OCI-LY1 (cell line): ENCODE data around the gene KLHL2.
A peak's percentile ranks its signal among the peaks of the same experiment; 100 is the strongest.

Experiments
- H2AFZ ChIP-seq: fragments of 200-600 bp; sonication (generic), shearing (Covaris generic); 2 replicates; pipeline ENCODE4 v1.6.0; 2014; ENCODE audit warnings: antibody characterized with exemption, mild to moderate bottlenecking, low read length
- H3F3A ChIP-seq: fragments of 200-600 bp; sonication (generic), shearing (Covaris generic); 2 replicates; pipeline ENCODE4 v1.6.0; 2014; ENCODE audit warnings: mild to moderate bottlenecking, antibody characterized with exemption, low read length, moderate library complexity; ENCODE audit not compliant: insufficient read depth
- H3K27ac ChIP-seq: fragments of 200-600 bp; sonication (generic); 2 replicates; pipeline ENCODE4 v1.5.1; 2014; ENCODE audit warnings: low read length, mixed run types, mild to moderate bottlenecking, low read depth; ENCODE audit not compliant: poor library complexity, severe bottlenecking
- H3K27me3 ChIP-seq: fragments of 200-600 bp; sonication (generic); 2 replicates; pipeline ENCODE4 v1.6.0; 2014; ENCODE audit warnings: antibody characterized with exemption, mild to moderate bottlenecking, low read length, moderate library complexity; ENCODE audit not compliant: insufficient read depth
- H3K36me3 ChIP-seq: fragments of 200-600 bp; sonication (generic); 2 replicates; pipeline ENCODE4 v1.6.1; 2014; ENCODE audit warnings: mild to moderate bottlenecking, antibody characterized with exemption, low read length, moderate library complexity, mixed read lengths; ENCODE audit not compliant: insufficient read depth
- H3K4me1 ChIP-seq: fragments of 200-600 bp; sonication (generic); 2 replicates; pipeline ENCODE4 v1.5.1; 2014; ENCODE audit warnings: mild to moderate bottlenecking, low read length, moderate library complexity; ENCODE audit not compliant: insufficient read depth, severe bottlenecking
- H3K4me2 ChIP-seq: fragments of 200-600 bp; sonication (generic), shearing (Covaris generic); 2 replicates; pipeline ENCODE4 v1.6.1; 2014; ENCODE audit warnings: low read length
- H3K4me3 ChIP-seq: fragments of 200-600 bp; sonication (generic); 2 replicates; pipeline ENCODE4 v1.5.1; 2014; ENCODE audit warnings: low read length, low read depth, mild to moderate bottlenecking, mixed read lengths; ENCODE audit not compliant: poor library complexity, severe bottlenecking
- H3K79me2 ChIP-seq: fragments of 200-600 bp; shearing (Covaris generic); 2 replicates; pipeline ENCODE4 v1.6.1; 2016; ENCODE audit warnings: mixed run types, low read length, mixed read lengths; ENCODE audit not compliant: insufficient read depth
- H3K9ac ChIP-seq: fragments of 200-600 bp; sonication (generic), shearing (Covaris generic); 2 replicates; pipeline ENCODE4 v1.6.1; 2014; ENCODE audit warnings: mild to moderate bottlenecking, low read length, mixed read lengths
- H3K9me2 ChIP-seq: fragments of 200-600 bp; sonication (generic), shearing (Covaris generic); 2 replicates; pipeline ENCODE4 v1.6.1; 2014; ENCODE audit warnings: low read depth, mild to moderate bottlenecking, low read length, mixed read lengths
- H3K9me3 ChIP-seq: fragments of 200-600 bp; shearing (Covaris generic); 2 replicates; pipeline ENCODE4 v1.6.1; 2014; ENCODE audit warnings: low read length, mixed read lengths
- H4K20me1 ChIP-seq: fragments of 200-600 bp; sonication (generic), shearing (Covaris generic); 2 replicates; pipeline ENCODE4 v1.6.0; 2016; ENCODE audit warnings: mild to moderate bottlenecking, low read length; ENCODE audit not compliant: insufficient read depth
- CTCF ChIP-seq: fragments of 200-600 bp; sonication (generic), shearing (Covaris generic); IDR thresholded peaks from 2 replicates; pipeline ENCODE4 v1.5.1; 2017; ENCODE audit warnings: mild to moderate bottlenecking, antibody characterized with exemption, low read length, moderate library complexity, mixed read lengths
- EZH2 ChIP-seq: fragments of 200-600 bp; sonication (generic), shearing (Covaris generic); IDR thresholded peaks from 2 replicates; pipeline ENCODE4 v1.8.0; 2017; ENCODE audit warnings: borderline replicate concordance, mixed run types, mild to moderate bottlenecking, antibody characterized with exemption, low read length, moderate library complexity, mixed read lengths

The KLHL2 gene

GRCh38 chr4:165347647-165348569 is 140.5 kb downstream of the KLHL2 start:
- H3K4me2 ChIP-seq = no peak overlapping the region
- no peaks in the 10 kb centered on the region for H3K79me2 ChIP-seq
- H4K20me1 ChIP-seq = no peaks in the 10 kb centered on the region
- H3K27ac ChIP-seq = no peak overlapping the region
- peaks cover 11% of the 10 kb centered on the region for H3K36me3 ChIP-seq
- no peaks in the 10 kb centered on the region for H3K9me3 ChIP-seq
- H3K27me3 ChIP-seq = no peaks in the 10 kb centered on the region
- H3K9ac ChIP-seq = no peak overlapping the region
- H3K9me2 ChIP-seq = no peaks in the 10 kb centered on the region
- TF ChIP-seq CTCF (no peak), EZH2 (no peak)
- no peak overlapping the region for H2AFZ ChIP-seq
- H3F3A ChIP-seq = no peaks in the 10 kb centered on the region
- no peak overlapping the region for H3K4me3 ChIP-seq
- no peaks in the 10 kb centered on the region for H3K4me1 ChIP-seq

GRCh38 chr4:165351359-165352130 is 144.2 kb downstream of the KLHL2 start:
- H3K4me1 ChIP-seq = no peaks in the 10 kb centered on the region

GRCh38 chr4:165355900-165356300 is 148.5 kb downstream of the KLHL2 start:
- Histone ChIP-seq H4K20me1 (no peaks in the 10 kb centered on the region), H3K4me1 (no peaks in the 10 kb centered on the region), H3K79me2 (no peaks in the 10 kb centered on the region), H3K27ac (no peak overlapping the region), H2AFZ (no peak overlapping the region), H3K36me3 (no peaks in the 10 kb centered on the region), H3F3A (no peaks in the 10 kb centered on the region), H3K9me2 (no peaks in the 10 kb centered on the region), H3K27me3 (no peaks in the 10 kb centered on the region), H3K4me2 (no peak overlapping the region), H3K9ac (no peak overlapping the region), H3K4me3 (no peak overlapping the region), H3K9me3 (no peaks in the 10 kb centered on the region)
- no peak for TF ChIP-seq EZH2
- TF ChIP-seq CTCF = peak; percentile 68

More at GRCh38 chr4:165351359-165352130, 144.2 kb downstream of the KLHL2 start:
- H3K27ac ChIP-seq = no peak overlapping the region
- no peaks in the 10 kb centered on the region for H3K9me3 ChIP-seq
- no peak overlapping the region for H3K9ac ChIP-seq
- no peak overlapping the region for H3K4me3 ChIP-seq
- no peaks in the 10 kb centered on the region for H3F3A ChIP-seq
- no peaks in the 10 kb centered on the region for H4K20me1 ChIP-seq
- TF ChIP-seq CTCF (peak; percentile 36; the same call in 1 of the 2 replicates), EZH2 (no peak)
- H3K4me2 ChIP-seq = no peak overlapping the region
- H3K9me2 ChIP-seq = no peaks in the 10 kb centered on the region
- H3K36me3 ChIP-seq = no peaks in the 10 kb centered on the region
- H2AFZ ChIP-seq = no peak overlapping the region
- no peaks in the 10 kb centered on the region for H3K79me2 ChIP-seq
- no peaks in the 10 kb centered on the region for H3K27me3 ChIP-seq
